K562 (cell line): ENCODE results near the gene FHIT. TPM values are rescaled to one million over a fixed set of nuclear protein-coding genes. Genes with fewer than 3 reads are reported as not detected.

ENCODE experiments used
- ATAC-seq: fragments of 200-7000 bp; cut with Tn5 transposase; 3 replicates; pipeline ENCODE4 v1.9.1; 2020; ENCODE audit warnings: moderate library complexity
- BruUV-seq: library from RNA; stranded (reverse); fragments of 400-500 nt; replicated peaks from 2 replicates; lab custom pipeline; 2021; lab: Mats Ljungman, UMichigan
- CTCF ChIA-PET: fragments of 300-600 bp; formaldehyde crosslinking; extraction: SDS; loops from one replicate; lab custom pipeline; 2021; ENCODE audit warnings: low intra/inter-chr PET ratio; lab: Yijun Ruan, JAX
- POLR2A ChIA-PET: fragments of 300-600, 350-650 bp; sonication (Branson Sonifier 250); formaldehyde crosslinking; extraction: SDS; loops from one replicate; lab custom pipeline; 2021; ENCODE audit warnings: antibody characterized with exemption, inconsistent platforms; lab: Yijun Ruan, JAX
- DNase-seq, 4 experiments: peaks; one replicate each; pipeline versions ENCODE4 v3.0.0 to v3.0.0-alpha.2; 2011 to 2018; ENCODE audit warnings: low spot score in 3 of 4, mixed read lengths in 3 of 4; ENCODE audit errors: extremely low read depth in 1 of 4
- FAIRE-seq: peaks from 2 replicates; lab custom pipeline; 2011; peaks lifted over from hg19 to GRCh38; lab: Jason Lieb, UNC
- H2AFZ ChIP-seq: 2 replicates; pipeline ENCODE4 v1.6.0; 2011; ENCODE audit warnings: low read depth, low read length, control low read depth, inconsistent platforms
- H3K27ac ChIP-seq: fragments of 200-600 bp; 3 replicates; pipeline ENCODE4 v1.8.0; 2011; ENCODE audit warnings: low read depth, mild to moderate bottlenecking, control low read depth, inconsistent platforms, low read length, moderate library complexity, mixed read lengths; ENCODE audit errors: extremely low read depth
- H3K27me3 ChIP-seq, 2 experiments: fragments of 300-600 bp in 1 of 2; 2 replicates in 1 of 2; 3 replicates in 1 of 2; pipeline versions ENCODE4 v1.6.0 to v1.8.0; 2011; ENCODE audit warnings: inconsistent platforms in 2 of 2, low read length in 2 of 2, mild to moderate bottlenecking in 1 of 2, mixed read lengths in 1 of 2, moderate library complexity in 1 of 2; ENCODE audit not compliant: control insufficient read depth in 2 of 2, insufficient read depth in 2 of 2
- H3K36me3 ChIP-seq: fragments of 300-600 bp; 3 replicates; pipeline ENCODE4 v1.8.0; 2011; ENCODE audit warnings: mild to moderate bottlenecking, low read length, inconsistent platforms; ENCODE audit not compliant: control insufficient read depth, insufficient read depth
- H3K4me1 ChIP-seq, 2 experiments: fragments of 200-600 bp in 1 of 2; replicated peaks in 1 of 2; 2 replicates in 1 of 2; 3 replicates in 1 of 2; pipeline versions ENCODE4 v1.5.1 to v1.8.0; 2011; ENCODE audit warnings: inconsistent platforms in 2 of 2, low read length in 2 of 2, mild to moderate bottlenecking in 1 of 2, mixed read lengths in 1 of 2, moderate library complexity in 1 of 2; ENCODE audit not compliant: control insufficient read depth in 2 of 2, insufficient read depth in 2 of 2
- H3K4me2 ChIP-seq: 2 replicates; pipeline ENCODE4 v1.6.1; 2011; ENCODE audit warnings: low read length, control low read depth, inconsistent platforms, mixed read lengths; ENCODE audit not compliant: insufficient read depth
- H3K4me3 ChIP-seq: fragments of 200-600 bp; sonication (generic), shearing (Covaris generic); 2 replicates; pipeline ENCODE4 v1.5.1; 2016; ENCODE audit warnings: control low read depth, inconsistent platforms
- H3K79me2 ChIP-seq: fragments of 200-600 bp; 3 replicates; pipeline ENCODE4 v1.8.0; 2011; ENCODE audit warnings: low read length, inconsistent platforms; ENCODE audit not compliant: control insufficient read depth, insufficient read depth
- H3K9ac ChIP-seq, 2 experiments: 2 replicates each; pipeline versions ENCODE4 v1.6.0 to v1.6.1; 2011; ENCODE audit warnings: low read depth in 2 of 2, low read length in 2 of 2, control low read depth in 1 of 2, inconsistent platforms in 1 of 2, mild to moderate bottlenecking in 1 of 2, mixed read lengths in 1 of 2; ENCODE audit not compliant: insufficient read depth in 1 of 2
- H3K9me1 ChIP-seq: one replicate; pipeline ENCODE4 v1.6.0; 2011; ENCODE audit warnings: inconsistent platforms, mild to moderate bottlenecking, low read length, moderate library complexity; ENCODE audit not compliant: control insufficient read depth, insufficient read depth
- H3K9me3 ChIP-seq: replicated peaks from 2 replicates; pipeline ENCODE4 v1.5.1; 2011; ENCODE audit warnings: low read depth, low read length, inconsistent platforms; ENCODE audit not compliant: control insufficient read depth, insufficient read depth
- H4K20me1 ChIP-seq: replicated peaks from 2 replicates; pipeline ENCODE4 v1.6.1; 2011; ENCODE audit warnings: low read length, inconsistent platforms, mixed read lengths; ENCODE audit not compliant: control insufficient read depth, insufficient read depth
- HEY1 ChIP-seq: fragments of 250-450 bp; sonication (Bioruptor Pico); IDR thresholded peaks from 2 replicates; pipeline ENCODE4 v1.5.0; 2020; ENCODE audit warnings: mild to moderate bottlenecking, moderate library complexity, borderline replicate concordance
- MAFK ChIP-seq: IDR thresholded peaks from 2 replicates; pipeline ENCODE4 v1.6.1; 2011; ENCODE audit warnings: low read length, improper control_type of control experiment
- MIER1 ChIP-seq: fragments of 450-650 bp; IDR thresholded peaks from 2 replicates; pipeline ENCODE4 v1.6.1; 2016; ENCODE audit warnings: antibody characterized with exemption, mild to moderate bottlenecking, low read depth
- MTA3 ChIP-seq: fragments of 450-650 bp; formaldehyde crosslinking; IDR thresholded peaks from 2 replicates; pipeline ENCODE4 v1.6.1; 2017; ENCODE audit warnings: mild to moderate bottlenecking, borderline replicate concordance
- NR1H2 ChIP-seq: sonication (generic); formaldehyde crosslinking; IDR thresholded peaks from 2 replicates; pipeline ENCODE4 v1.4.0; 2020; ENCODE audit warnings: mild to moderate bottlenecking, missing genetic modification reagents
- NR2F6 ChIP-seq: fragments of 450-650 bp; formaldehyde crosslinking; IDR thresholded peaks from 2 replicates; pipeline ENCODE4 v1.4.0; 2020; ENCODE audit warnings: mild to moderate bottlenecking
- SOX6 ChIP-seq: fragments of 450-650 bp; IDR thresholded peaks from 2 replicates; pipeline ENCODE4 v1.6.1; 2014; ENCODE audit warnings: mild to moderate bottlenecking
- WGBS: fragments of 100-300 bp; shearing (Covaris generic); methylation state at CpG from one replicate; pipeline ENCODE4 v1.1.6; 2016; ENCODE audit warnings: low coverage, mixed read lengths; ENCODE audit not compliant: insufficient coverage; ENCODE audit errors: missing lambda C conversion rate; 5-methylcytosine and 5-hydroxymethylcytosine counted together
- in situ Hi-C: fragments of 300-500 bp; cut with MboI; formaldehyde crosslinking; loops from 4 replicates; pipeline ENCODE4 v1.15.0; 2018; ENCODE audit warnings: inconsistent platforms, mixed read lengths
- intact Hi-C: fragments of 100-400 bp; cut with micrococcal nuclease; formaldehyde crosslinking; loops from 2 replicates; pipeline ENCODE4 v1.14.2; 2022
- polyA plus RNA-seq, 8 experiments: library from polyadenylated mRNA; depleted of rRNA in 4 of 8; stranded (reverse) in 5 of 8; unstranded in 3 of 8; fragments of >200 nt; fragmentation: Nextera tagmentation in 2 of 8; fragmentation: Illumina TruSeq in 1 of 8; extraction: Ambion mirVana in 2 of 8; extraction: Trizol in 1 of 8; gene quantifications; 2 replicates each; pipeline versions ENCODE4 v1.2.1 to v1.2.3, GENCODE V29; 2011 to 2014; ENCODE audit warnings: inconsistent platforms in 1 of 8, missing spikeins in 1 of 8
- total RNA-seq, 7 experiments: library from RNA; depleted of rRNA in 6 of 7; stranded (reverse); fragments of >200 nt in 6 of 7; fragmentation: Illumina TruSeq in 2 of 7; extraction: Trizol in 2 of 7; gene quantifications; 2 replicates each; pipeline versions ENCODE4 v1.2.1 to v1.2.3, GENCODE V29; 2011 to 2021; ENCODE audit warnings: low replicate concordance in 1 of 7
- TF ChIP-seq, protein P1 (sequence below), 2 experiments: fragments of 450-650 bp; IDR thresholded peaks; 2 replicates each; pipeline ENCODE4 v1.6.1; 2016
- TF ChIP-seq, protein P2 (sequence below), 3 experiments: fragments of 200-800 bp in 1 of 3; sonication (Bioruptor generic) in 1 of 3; sonication (generic) in 1 of 3; formaldehyde crosslinking in 1 of 3; IDR thresholded peaks; 2 replicates each; pipeline versions ENCODE4 v1.6.1 to v1.8.0; 2016 to 2022; ENCODE audit warnings: mild to moderate bottlenecking in 2 of 3, missing compliant biosample characterization in 2 of 3, missing genetic modification characterization in 2 of 3, missing genetic modification reagents in 1 of 3
- TF ChIP-seq, protein P3 (sequence below): fragments of 150-350 bp; IDR thresholded peaks from 2 replicates; pipeline ENCODE4 v1.6.1; 2014; ENCODE audit warnings: low read depth, mild to moderate bottlenecking, low read length, borderline replicate concordance
- TF ChIP-seq, protein P4 (sequence below): fragments of 450-650 bp; formaldehyde crosslinking; IDR thresholded peaks from 2 replicates; pipeline ENCODE4 v1.4.0; 2020; ENCODE audit warnings: mild to moderate bottlenecking, mixed read lengths

The FHIT gene
- total and polyA plus RNA-seq, 9 of the 15 experiments (the other 6 are each of a cell fraction or from before 2014, with no cell fraction given) = 1.7 to 9.1 (median 4.3) TPM

DNA sequence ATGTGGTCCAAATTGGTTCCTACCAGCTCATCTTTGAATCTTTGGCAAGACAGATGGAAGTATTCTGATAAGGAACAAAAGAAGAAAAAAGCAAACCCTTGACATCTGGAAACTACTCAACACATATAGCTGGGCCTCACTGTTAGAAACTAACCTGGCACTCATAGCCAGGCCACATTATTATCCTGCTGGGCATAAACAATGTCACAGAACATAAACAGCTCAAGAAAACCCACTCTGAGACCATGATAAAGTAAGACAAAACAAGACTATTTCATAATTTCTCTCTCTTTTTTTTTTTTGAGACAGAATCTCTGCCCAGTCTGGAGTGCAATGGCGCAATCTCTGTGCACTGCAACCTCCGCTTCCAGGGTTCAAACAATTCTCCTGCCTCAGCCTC is 1093.2 kb downstream of the FHIT start (continued):
- no peak for TF ChIP-seq SOX6
- TF ChIP-seq MTA3 = no peak
- no peak for TF ChIP-seq NR1H2 (CRISPR knock-in tag)
- no peak for TF ChIP-seq MIER1
- no peak for TF ChIP-seq MAFK

DNA sequence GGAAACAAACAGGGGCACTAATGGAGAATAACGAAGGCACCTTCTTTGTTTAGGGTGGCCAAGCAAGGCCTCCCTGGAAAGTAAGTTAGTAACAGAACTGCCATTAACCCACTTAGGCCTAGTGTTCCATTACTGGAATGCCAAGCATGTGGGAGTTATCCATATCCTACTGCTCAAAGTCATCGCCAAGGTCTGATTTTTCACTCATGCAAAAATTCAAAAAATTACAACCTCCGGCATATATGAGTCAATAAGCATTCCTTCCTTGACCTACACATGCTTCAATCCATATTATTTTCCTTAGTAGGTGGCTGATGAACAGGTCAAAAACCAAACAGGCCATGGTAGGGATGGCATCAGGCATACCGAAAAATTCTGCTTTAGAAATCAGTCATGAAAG is 1097.2 kb downstream of the FHIT start:
- FAIRE-seq = no peak
- H3K9me3 ChIP-seq = no peaks in the 10 kb centered on the region
- DNase-seq = no peak
- H3K9me1 ChIP-seq = no peaks in the 10 kb centered on the region
- no TSS peak for BruUV-seq
- H3K36me3 ChIP-seq = no peaks in the 10 kb centered on the region
- no peaks in the 10 kb centered on the region for H4K20me1 ChIP-seq
- ATAC-seq = no peak
- ChIA-PET POLR2A (no interaction called here), CTCF (no interaction called here)
- H3K9ac ChIP-seq = no peak overlapping the region
- no peak overlapping the region for H3K27ac ChIP-seq
- intact Hi-C loops = no loop called here
- no peaks in the 10 kb centered on the region for H3K27me3 ChIP-seq
- no peaks in the 10 kb centered on the region; a peak in 1 of 5 replicates for H3K4me1 ChIP-seq
- H3K4me2 ChIP-seq = no peak overlapping the region
- no peak overlapping the region for H3K4me3 ChIP-seq
- in situ Hi-C loops = no loop called here
- 85% methylated on average over 4 of the region's 4 CpGs for WGBS
- H2AFZ ChIP-seq = no peak overlapping the region
- no peaks in the 10 kb centered on the region for H3K79me2 ChIP-seq
- no peak for TF ChIP-seq NR2F6
- TF ChIP-seq HEY1 (CRISPR knock-in tag) = no peak
- TF ChIP-seq, protein P1, sequence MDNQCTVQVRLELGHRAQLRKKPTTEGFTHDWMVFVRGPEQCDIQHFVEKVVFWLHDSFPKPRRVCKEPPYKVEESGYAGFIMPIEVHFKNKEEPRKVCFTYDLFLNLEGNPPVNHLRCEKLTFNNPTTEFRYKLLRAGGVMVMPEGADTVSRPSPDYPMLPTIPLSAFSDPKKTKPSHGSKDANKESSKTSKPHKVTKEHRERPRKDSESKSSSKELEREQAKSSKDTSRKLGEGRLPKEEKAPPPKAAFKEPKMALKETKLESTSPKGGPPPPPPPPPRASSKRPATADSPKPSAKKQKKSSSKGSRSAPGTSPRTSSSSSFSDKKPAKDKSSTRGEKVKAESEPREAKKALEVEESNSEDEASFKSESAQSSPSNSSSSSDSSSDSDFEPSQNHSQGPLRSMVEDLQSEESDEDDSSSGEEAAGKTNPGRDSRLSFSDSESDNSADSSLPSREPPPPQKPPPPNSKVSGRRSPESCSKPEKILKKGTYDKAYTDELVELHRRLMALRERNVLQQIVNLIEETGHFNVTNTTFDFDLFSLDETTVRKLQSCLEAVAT (IDR thresholded peaks at IDR 0.05) = no peak
- TF ChIP-seq, protein P2, sequence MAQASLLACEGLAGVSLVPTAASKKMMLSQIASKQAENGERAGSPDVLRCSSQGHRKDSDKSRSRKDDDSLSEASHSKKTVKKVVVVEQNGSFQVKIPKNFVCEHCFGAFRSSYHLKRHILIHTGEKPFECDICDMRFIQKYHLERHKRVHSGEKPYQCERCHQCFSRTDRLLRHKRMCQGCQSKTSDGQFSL (CRISPR knock-in tag; IDR thresholded peaks at IDR 0.05) = no peak
- TF ChIP-seq, protein P2 (tag; IDR thresholded peaks at IDR 0.05) = no peak
- TF ChIP-seq, protein P3, sequence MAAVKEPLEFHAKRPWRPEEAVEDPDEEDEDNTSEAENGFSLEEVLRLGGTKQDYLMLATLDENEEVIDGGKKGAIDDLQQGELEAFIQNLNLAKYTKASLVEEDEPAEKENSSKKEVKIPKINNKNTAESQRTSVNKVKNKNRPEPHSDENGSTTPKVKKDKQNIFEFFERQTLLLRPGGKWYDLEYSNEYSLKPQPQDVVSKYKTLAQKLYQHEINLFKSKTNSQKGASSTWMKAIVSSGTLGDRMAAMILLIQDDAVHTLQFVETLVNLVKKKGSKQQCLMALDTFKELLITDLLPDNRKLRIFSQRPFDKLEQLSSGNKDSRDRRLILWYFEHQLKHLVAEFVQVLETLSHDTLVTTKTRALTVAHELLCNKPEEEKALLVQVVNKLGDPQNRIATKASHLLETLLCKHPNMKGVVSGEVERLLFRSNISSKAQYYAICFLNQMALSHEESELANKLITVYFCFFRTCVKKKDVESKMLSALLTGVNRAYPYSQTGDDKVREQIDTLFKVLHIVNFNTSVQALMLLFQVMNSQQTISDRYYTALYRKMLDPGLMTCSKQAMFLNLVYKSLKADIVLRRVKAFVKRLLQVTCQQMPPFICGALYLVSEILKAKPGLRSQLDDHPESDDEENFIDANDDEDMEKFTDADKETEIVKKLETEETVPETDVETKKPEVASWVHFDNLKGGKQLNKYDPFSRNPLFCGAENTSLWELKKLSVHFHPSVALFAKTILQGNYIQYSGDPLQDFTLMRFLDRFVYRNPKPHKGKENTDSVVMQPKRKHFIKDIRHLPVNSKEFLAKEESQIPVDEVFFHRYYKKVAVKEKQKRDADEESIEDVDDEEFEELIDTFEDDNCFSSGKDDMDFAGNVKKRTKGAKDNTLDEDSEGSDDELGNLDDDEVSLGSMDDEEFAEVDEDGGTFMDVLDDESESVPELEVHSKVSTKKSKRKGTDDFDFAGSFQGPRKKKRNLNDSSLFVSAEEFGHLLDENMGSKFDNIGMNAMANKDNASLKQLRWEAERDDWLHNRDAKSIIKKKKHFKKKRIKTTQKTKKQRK = no peak
- TF ChIP-seq, protein P4, sequence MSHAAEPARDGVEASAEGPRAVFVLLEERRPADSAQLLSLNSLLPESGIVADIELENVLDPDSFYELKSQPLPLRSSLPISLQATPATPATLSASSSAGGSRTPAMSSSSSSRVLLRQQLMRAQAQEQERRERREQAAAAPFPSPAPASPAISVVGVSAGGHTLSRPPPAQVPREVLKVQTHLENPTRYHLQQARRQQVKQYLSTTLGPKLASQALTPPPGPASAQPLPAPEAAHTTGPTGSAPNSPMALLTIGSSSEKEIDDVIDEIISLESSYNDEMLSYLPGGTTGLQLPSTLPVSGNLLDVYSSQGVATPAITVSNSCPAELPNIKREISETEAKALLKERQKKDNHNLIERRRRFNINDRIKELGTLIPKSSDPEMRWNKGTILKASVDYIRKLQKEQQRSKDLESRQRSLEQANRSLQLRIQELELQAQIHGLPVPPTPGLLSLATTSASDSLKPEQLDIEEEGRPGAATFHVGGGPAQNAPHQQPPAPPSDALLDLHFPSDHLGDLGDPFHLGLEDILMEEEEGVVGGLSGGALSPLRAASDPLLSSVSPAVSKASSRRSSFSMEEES (CRISPR knock-in tag) = no peak
